HG03342 (cell line): Measurements from ENCODE around the gene DBI.

Experiments used
- ATAC-seq: cut with Tn5 transposase; IDR thresholded peaks from one replicate; pipeline ENCODE4 v1.9.1; 2021; ENCODE audit warnings: mild to moderate bottlenecking, moderate library complexity; ENCODE audit not compliant: unreplicated experiment

The DBI gene

GRCh38 chr2:119366649-119367471 lies at the start of gene DBI, which contains the start of gene C2orf76:
DBI (plus strand) TSS chr2:119366977; CDS start chr2:119367052, 75 bp downstream.
C2orf76 (minus strand) TSS chr2:119366834; CDS start chr2:119339959, 26,875 bp downstream.
- ATAC-seq: peak; percentile 94

- ATAC-seq: no peak
Observed at GRCh38 chr2:119317554-119317953, 49.2 kb upstream of the DBI start.

GRCh38 chr2:119319593-119319992 lies 47.2 kb upstream of the DBI start:
- no peak for ATAC-seq

- no peak for ATAC-seq
Observed at GRCh38 chr2:119323459-119323858, 43.3 kb upstream of the DBI start.

- ATAC-seq: no peak
Observed at GRCh38 chr2:119324685-119325270, 42.0 kb upstream of the DBI start.

- no peak for ATAC-seq
Observed at GRCh38 chr2:119326938-119327337, 39.8 kb upstream of the DBI start.

- ATAC-seq: no peak
Observed at GRCh38 chr2:119327431-119327830, 39.3 kb upstream of the DBI start.

- no peak for ATAC-seq
Observed at GRCh38 chr2:119332953-119333352, 33.8 kb upstream of the DBI start.

- no peak for ATAC-seq
Observed at GRCh38 chr2:119333360-119333759, 33.4 kb upstream of the DBI start.

GRCh38 chr2:119333833-119334232 lies 32.9 kb upstream of the DBI start:
- ATAC-seq: no peak

GRCh38 chr2:119337749-119338148 lies 29.0 kb upstream of the DBI start:
- no peak for ATAC-seq

- ATAC-seq: no peak
Observed at GRCh38 chr2:119338272-119338671, 28.5 kb upstream of the DBI start.

- ATAC-seq: peak; percentile 99
Observed at GRCh38 chr2:119338826-119339561, 27.8 kb upstream of the DBI start.

- ATAC-seq: peak; percentile 21
Observed at GRCh38 chr2:119339562-119339923, 27.2 kb upstream of the DBI start.

- ATAC-seq: no peak
Observed at GRCh38 chr2:119341684-119342083, 25.1 kb upstream of the DBI start.

GRCh38 chr2:119349289-119349688 lies 17.5 kb upstream of the DBI start:
- ATAC-seq: no peak

- ATAC-seq: no peak
Observed at GRCh38 chr2:119350311-119350998, 16.3 kb upstream of the DBI start.

GRCh38 chr2:119352357-119352756 lies 14.4 kb upstream of the DBI start:
- ATAC-seq: peak; percentile 95

- no peak for ATAC-seq
Observed at GRCh38 chr2:119354860-119355259, 11.9 kb upstream of the DBI start.

GRCh38 chr2:119359774-119360173 lies 7.0 kb upstream of the DBI start:
- no peak for ATAC-seq

GRCh38 chr2:119360423-119360966 lies 6.3 kb upstream of the DBI start:
- no peak for ATAC-seq
